Kidney (tissue), 14 donors: ENCODE measurements around the gene DTX1. TPM values are rescaled to one million over a fixed set of nuclear protein-coding genes. Genes with fewer than 3 reads are reported as not detected.

ENCODE experiments used
- DNase-seq, 5 donors: peaks; one replicate each; pipeline ENCODE4 v3.0.0-alpha.2; 2013 to 2020
- FAIRE-seq: peaks from 2 replicates; lab custom pipeline; 2012; peaks lifted over from hg19 to GRCh38; lab: Jason Lieb, UNC
- H3K27ac ChIP-seq, 2 donors: one replicate each; pipeline ENCODE4 v1.7.0; 2013; ENCODE audit warnings: low read depth in 2 of 2, low read length in 2 of 2, inconsistent platforms in 1 of 2
- H3K27me3 ChIP-seq: one replicate; pipeline ENCODE4 v1.7.1; 2013; ENCODE audit warnings: low read length, inconsistent platforms; ENCODE audit not compliant: control insufficient read depth, insufficient read depth
- H3K36me3 ChIP-seq, 3 donors: one replicate each; pipeline versions ENCODE4 v1.7.0 to v1.7.1; 2013; ENCODE audit warnings: low read length in 3 of 3, control low read depth in 1 of 3, inconsistent platforms in 1 of 3; ENCODE audit not compliant: insufficient read depth in 3 of 3, control insufficient read depth in 2 of 3
- H3K4me1 ChIP-seq, 3 donors: one replicate each; pipeline versions ENCODE4 v1.7.0 to v1.7.1; 2013; ENCODE audit warnings: low read length in 3 of 3, inconsistent platforms in 1 of 3, low read depth in 1 of 3; ENCODE audit not compliant: control insufficient read depth in 2 of 3, insufficient read depth in 2 of 3
- H3K4me3 ChIP-seq, 3 donors: one replicate each; pipeline versions ENCODE4 v1.7.0 to v1.8.1; 2013; ENCODE audit warnings: low read length in 3 of 3, control low read depth in 1 of 3, inconsistent platforms in 1 of 3
- H3K9ac ChIP-seq, 3 donors: one replicate each; pipeline versions ENCODE4 v1.7.0 to v1.7.1; 2013; ENCODE audit warnings: low read length in 3 of 3, control low read depth in 1 of 3, inconsistent platforms in 1 of 3
- H3K9me3 ChIP-seq, 3 donors: one replicate each; pipeline versions ENCODE4 v1.7.0 to v1.7.1; 2013; ENCODE audit warnings: low read length in 3 of 3, control low read depth in 1 of 3, inconsistent platforms in 1 of 3; ENCODE audit not compliant: control insufficient read depth in 2 of 3, insufficient read depth in 1 of 3
- intact Hi-C: fragments of 100-400 bp; cut with DNase I; formaldehyde crosslinking; loops from one replicate; pipeline ENCODE4 v1.11.1; 2022
- polyA plus RNA-seq: library from polyadenylated mRNA; stranded (reverse); fragments of 350-450 nt; fragmentation: Illumina TruSeq; extraction: RNeasy Lipid Tissue Mini Kit (QIAGEN cat#74804); gene quantifications from one replicate; pipeline ENCODE4 v1.2.3, GENCODE V29; 2014; ENCODE audit warnings: low read depth, low replicate concordance; ENCODE audit not compliant: insufficient read depth
- total RNA-seq: library from RNA; stranded (reverse); fragmentation: NEBNext Ultra II Directional; extraction: Animal tissue kit (Norgen Biotek cat#: 25700); gene quantifications from one replicate; pipeline ENCODE4 v1.2.1, GENCODE V29; 2021
- TF ChIP-seq, protein P1 (sequence below): IDR thresholded peaks from 3 replicates; pipeline ENCODE4 v1.5.1; 2012; ENCODE audit warnings: mild to moderate bottlenecking, moderate library complexity, borderline replicate concordance; ENCODE audit not compliant: insufficient read depth; ENCODE audit errors: extremely low read depth
- donor health status: control.
- donor health status: control.
- donor health status: control.
- donor health status: control.
- donor health status: control.
- donor health status: DM: yes; HTN: yes; CAD: no.
- donor health status: Normal renal cell carcinoma (clear cell type).

Gene DTX1
- total and polyA plus RNA-seq, 2 donors from 2014 or later: 4.9 to 7.3 TPM

- Histone ChIP-seq H3K27me3 (no peaks in the 10 kb centered on the region), H3K4me1 (peaks cover 0 to 10% (median 9%) of the 10 kb centered on the region in 3 donors), H3K27ac (peak overlapping the region in 1 of 2 donors; percentile 13), H3K4me3 (no peak overlapping the region), H3K9ac (peak overlapping the region in 1 of 3 donors; percentile 7), H3K9me3 (no peaks in the 10 kb centered on the region), H3K36me3 (no peaks in the 10 kb centered on the region)
- DNase-seq (no peak), FAIRE-seq (no peak)
- intact Hi-C loops: no loop called here
- TF ChIP-seq, protein P1, sequence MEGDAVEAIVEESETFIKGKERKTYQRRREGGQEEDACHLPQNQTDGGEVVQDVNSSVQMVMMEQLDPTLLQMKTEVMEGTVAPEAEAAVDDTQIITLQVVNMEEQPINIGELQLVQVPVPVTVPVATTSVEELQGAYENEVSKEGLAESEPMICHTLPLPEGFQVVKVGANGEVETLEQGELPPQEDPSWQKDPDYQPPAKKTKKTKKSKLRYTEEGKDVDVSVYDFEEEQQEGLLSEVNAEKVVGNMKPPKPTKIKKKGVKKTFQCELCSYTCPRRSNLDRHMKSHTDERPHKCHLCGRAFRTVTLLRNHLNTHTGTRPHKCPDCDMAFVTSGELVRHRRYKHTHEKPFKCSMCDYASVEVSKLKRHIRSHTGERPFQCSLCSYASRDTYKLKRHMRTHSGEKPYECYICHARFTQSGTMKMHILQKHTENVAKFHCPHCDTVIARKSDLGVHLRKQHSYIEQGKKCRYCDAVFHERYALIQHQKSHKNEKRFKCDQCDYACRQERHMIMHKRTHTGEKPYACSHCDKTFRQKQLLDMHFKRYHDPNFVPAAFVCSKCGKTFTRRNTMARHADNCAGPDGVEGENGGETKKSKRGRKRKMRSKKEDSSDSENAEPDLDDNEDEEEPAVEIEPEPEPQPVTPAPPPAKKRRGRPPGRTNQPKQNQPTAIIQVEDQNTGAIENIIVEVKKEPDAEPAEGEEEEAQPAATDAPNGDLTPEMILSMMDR: no peak
Observed at GRCh38 chr12:113133666-113134065, 77.1 kb downstream of the DTX1 start.

DNA sequence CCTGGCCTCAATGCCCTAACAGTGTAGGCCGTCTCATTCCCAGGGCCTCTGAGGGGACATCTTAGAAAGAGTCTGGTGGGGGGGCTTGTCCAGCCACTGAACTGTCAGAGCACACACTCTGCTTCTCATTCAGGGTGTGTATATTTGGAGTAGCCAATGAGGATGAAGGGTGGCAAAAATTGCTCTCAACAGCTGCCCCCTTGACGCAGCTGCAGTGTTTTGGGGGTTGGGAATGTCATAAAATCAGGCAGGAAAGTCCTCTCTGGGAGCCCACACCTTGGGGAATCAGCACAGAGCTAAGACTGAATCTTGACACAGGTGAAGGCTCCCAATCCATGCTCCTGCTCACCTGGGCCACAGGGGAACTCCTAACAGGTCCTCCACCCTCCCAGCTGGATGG, 77.5 kb downstream of the DTX1 start:
- TF ChIP-seq, protein P1: no peak
- H3K9ac ChIP-seq: peak overlapping the region in 1 of 3 donors; percentile 51
- peak overlapping the region in 2 of 3 donors; percentile 45 to 53 for H3K4me3 ChIP-seq
- H3K4me1 ChIP-seq: peaks cover 0 to 10% (median 9%) of the 10 kb centered on the region in 3 donors
- intact Hi-C loops: no loop called here
- H3K36me3 ChIP-seq: no peaks in the 10 kb centered on the region
- H3K27ac ChIP-seq: peak overlapping the region; percentile 2 to 22
- no peak for DNase-seq
- FAIRE-seq: no peak
- no peaks in the 10 kb centered on the region for H3K9me3 ChIP-seq
- H3K27me3 ChIP-seq: no peaks in the 10 kb centered on the region

GRCh38 chr12:113134521-113134951, 78.0 kb downstream of the DTX1 start:
- Histone ChIP-seq H3K9me3 (no peaks in the 10 kb centered on the region), H3K36me3 (no peaks in the 10 kb centered on the region), H3K27ac (peak overlapping the region; percentile 22 to 65), H3K4me1 (peaks cover 0 to 10% (median 9%) of the 10 kb centered on the region in 3 donors), H3K9ac (peak overlapping the region in 2 of 3 donors; percentile 16 to 51), H3K27me3 (no peaks in the 10 kb centered on the region), H3K4me3 (peak overlapping the region in 2 of 3 donors; percentile 45 to 53)
- DNase-seq (no peak), FAIRE-seq (no peak)
- intact Hi-C loops: no loop called here
- TF ChIP-seq, protein P1: no peak
